Cardiac atrium fibroblast (primary cell): ENCODE data around the gene SEC61A2. TPM values are rescaled to one million over a fixed set of nuclear protein-coding genes. Genes with fewer than 3 reads are reported as not detected.

Source experiments
- total RNA-seq: library from RNA; depleted of rRNA; stranded (reverse); fragments of >200 nt; gene quantifications from 2 replicates; pipeline ENCODE4 v1.2.3, GENCODE V29; 2015

SEC61A2 gene
- total RNA-seq, result 3.8 and 5.8 TPM in 2 replicates

DNA sequence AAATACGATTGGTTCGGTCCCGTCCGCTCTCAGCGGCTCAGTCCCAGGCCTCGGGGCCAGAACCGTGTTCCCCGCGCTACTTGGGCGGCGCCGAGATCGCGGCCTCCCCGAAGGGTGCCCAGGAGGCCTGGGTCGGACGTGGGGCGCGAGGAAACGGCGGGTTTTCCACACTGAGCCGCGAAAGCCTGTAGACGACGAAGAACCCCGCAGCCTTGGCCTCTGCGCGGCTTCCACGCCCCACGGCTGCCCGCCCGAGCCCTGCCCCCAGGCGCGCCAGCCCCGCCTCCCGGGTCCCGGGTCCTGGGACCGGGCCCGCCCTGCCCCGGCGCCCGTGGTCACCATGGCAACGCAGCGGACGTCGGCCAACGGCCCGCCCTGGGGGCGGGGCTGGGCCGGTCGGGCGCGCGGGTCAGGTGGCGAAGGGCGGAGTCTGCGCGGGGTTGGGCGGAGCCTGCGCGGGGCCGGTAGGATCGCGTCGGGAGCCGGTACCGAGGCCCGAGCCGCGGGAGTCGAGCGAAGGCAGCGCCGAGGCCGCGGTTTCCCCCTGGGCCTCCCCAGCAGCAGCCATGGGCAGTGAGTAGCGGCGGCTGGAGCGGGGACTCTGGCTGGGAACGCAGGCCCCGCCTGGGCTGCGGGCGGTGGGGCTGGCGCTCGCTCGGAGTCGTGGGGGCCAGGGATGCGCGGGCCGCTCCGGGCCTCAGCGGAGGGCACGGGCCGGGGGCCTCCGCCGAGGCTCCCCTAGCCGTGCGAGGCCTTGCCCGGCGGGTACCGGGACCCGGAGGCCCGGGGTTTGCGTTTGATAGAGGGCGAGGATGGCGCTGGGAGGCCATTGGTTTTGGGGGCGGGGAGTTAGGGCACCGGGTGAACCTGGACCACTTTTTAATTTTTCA, at the start of gene SEC61A2:
TSS of gene SEC61A2 (plus strand) at position 456 of the 890 bp plus-strand sequence. CDS start at position 567, 111 bp downstream.

DNA sequence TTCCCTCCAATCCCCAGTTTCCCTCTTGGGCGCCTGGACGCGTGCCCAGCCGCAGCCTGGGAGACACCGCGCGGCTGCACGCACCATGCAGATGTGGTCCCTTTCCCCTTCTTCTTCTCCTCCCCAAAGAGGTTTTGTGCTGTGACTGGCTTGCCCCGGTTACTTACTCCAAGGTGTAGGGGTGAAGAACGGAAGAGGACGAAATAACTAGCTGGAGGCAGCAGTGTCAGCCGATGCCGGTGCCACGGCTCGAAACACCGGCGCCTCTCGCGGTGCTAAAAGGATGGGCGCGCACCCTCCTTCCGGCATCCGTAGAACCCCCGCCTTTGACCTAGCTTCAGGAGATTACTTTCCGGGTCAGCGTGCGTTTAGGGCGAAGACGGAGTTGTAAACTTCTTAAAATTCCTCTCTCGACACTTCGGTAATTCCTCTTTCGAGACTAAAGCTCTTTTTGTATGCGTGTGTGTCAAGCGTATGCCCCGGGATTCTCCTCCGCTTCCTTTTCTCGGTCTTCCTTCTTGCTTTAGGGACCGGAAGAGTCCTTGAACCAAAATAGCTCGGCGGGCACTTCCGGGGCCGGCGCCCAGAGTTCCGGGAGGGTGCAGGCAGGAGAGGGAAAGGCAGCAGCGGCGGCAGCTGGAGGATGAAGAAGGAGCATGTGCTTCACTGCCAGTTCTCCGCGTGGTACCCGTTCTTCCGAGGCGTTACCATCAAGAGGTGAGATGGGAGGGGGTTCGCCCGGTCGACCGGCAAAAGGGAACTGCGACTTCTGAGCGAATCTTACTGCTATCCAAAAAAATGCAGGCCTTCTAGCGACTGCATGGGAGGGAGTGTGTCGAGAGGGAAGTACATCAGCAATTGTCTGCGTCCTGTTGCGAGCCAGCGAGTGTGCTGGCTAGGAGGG, 66.4 kb downstream of the SEC61A2 start, which contains the start of the genes CDC123 and NUDT5:
TSS of gene CDC123 (plus strand) at position 586 of the 904 bp plus-strand sequence. CDS start at position 644, 58 bp downstream.
TSS of gene NUDT5 (minus strand) at position 289 of the 904 bp plus-strand sequence. CDS start 9,600 bp downstream, outside the sequence.

Other genes with a start within 250 kb of the SEC61A2 start
- 5.8 and 11.0 TPM in 2 replicates for gene UPF2, start 86.9 kb upstream of the SEC61A2 start, total RNA-seq
- 13.4 and 13.8 TPM in 2 replicates for gene DHTKD1, start 60.7 kb upstream of the SEC61A2 start, total RNA-seq
- gene NUDT5, start 66.2 kb downstream of the SEC61A2 start, total RNA-seq, result 37.7 and 56.9 TPM in 2 replicates
- 74.9 and 93.3 TPM in 2 replicates for gene CDC123, start 66.5 kb downstream of the SEC61A2 start, total RNA-seq
- gene CAMK1D, start 219.9 kb downstream of the SEC61A2 start, total RNA-seq, result 1.6 and 2.9 TPM in 2 replicates